ENCODE data around the gene ABHD12.
A peak's percentile ranks its signal among the peaks of the same experiment; 100 is the strongest.

The ABHD12 gene

DNA sequence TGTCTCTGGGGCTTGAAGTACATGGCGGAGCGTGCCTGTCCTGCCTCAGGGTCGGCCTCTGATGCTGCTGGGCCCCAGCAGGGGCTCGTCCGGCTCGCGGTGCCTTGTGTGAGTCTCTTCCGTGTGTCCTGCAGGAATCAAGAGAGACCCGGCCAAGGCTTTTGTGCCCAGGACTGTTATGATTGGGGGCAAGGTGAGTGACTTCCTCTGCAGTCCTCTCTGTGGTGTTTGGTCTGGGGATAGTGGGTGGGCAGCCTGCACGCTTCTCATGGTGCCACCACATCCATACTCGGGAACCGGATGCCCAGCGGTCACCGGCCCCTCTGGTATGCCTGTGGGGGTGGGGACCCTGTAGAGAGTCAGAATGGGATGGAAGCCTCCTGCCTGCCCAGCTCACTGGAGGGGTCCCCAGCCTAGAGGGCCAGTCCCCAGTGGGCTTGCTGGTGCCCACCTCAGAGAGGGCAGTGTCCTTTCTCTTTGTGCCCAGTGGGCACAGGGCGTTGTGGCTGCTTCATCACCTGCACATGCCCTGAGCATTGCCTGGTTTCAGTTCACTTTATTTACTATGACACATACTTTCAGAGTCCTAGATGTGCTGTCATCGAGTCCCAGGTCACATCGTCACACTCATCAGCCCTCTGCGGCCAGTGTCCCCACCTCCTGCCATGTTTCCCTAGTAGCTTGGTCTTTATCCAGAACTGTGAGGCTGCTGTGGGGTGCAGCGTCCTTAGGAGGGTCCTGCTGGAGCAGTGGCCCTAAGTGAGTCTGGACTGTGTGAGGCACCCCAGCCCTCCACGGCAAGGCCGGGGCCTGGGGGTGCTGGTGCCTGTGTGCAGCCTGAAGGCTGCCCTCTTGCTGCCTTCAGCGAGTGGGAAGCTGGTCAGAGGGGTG, 102.1 kb downstream of the ABHD12 start:
- DNase-seq, result no peak

DNA sequence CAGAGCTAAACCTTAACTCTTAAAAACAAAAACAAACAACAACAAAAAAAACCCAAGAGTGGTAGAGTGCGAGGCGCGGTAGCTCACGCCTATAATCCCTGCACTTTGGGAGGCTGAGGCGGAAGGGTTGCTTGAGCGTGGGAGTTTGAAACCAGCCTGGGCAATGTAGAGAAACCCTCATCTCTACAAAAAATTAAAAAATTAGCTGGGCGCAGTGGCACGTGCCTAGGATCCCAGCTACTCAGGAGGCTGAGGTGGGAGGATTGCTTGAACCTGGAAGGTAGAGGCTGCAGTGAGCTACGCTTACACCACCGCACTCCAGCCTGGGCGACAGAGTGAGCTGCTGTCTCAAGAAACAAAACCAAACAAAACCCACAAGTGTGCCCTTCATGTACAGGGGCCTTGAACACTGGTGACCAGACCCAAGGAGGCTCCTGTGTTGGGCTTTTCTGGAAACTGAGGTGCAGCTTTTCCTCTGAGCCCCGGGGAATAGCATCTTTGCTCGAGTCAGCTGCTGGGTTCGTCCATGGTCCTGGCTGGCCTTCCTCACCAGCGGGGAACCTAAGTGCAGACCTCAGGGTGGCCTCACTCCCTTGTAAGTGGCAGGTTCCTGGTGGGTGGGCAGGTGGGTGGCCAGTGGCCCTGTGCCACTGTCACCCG, 102.9 kb downstream of the ABHD12 start:
- DNase-seq, result no peak

DNA sequence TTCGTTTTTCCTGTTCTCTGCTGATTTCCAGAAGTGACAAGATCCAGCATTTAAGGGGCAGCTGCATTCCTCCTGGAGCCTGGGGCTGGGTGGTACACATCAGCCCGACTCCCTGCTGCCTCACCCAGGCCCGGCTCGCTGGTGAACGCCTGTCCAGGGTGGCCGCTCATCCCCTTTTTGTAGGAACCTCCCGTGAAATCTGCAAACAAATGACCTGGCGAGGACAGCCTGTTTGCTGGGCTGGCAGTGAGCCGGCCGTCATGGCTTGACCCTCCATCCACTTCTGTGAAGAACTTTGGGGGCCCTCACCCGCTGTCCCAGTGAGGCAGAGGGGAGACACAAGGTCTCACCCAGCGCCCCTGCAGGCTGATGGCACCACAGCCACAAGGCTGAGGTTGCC, 103.7 kb downstream of the ABHD12 start:
- DNase-seq, result no peak

DNA sequence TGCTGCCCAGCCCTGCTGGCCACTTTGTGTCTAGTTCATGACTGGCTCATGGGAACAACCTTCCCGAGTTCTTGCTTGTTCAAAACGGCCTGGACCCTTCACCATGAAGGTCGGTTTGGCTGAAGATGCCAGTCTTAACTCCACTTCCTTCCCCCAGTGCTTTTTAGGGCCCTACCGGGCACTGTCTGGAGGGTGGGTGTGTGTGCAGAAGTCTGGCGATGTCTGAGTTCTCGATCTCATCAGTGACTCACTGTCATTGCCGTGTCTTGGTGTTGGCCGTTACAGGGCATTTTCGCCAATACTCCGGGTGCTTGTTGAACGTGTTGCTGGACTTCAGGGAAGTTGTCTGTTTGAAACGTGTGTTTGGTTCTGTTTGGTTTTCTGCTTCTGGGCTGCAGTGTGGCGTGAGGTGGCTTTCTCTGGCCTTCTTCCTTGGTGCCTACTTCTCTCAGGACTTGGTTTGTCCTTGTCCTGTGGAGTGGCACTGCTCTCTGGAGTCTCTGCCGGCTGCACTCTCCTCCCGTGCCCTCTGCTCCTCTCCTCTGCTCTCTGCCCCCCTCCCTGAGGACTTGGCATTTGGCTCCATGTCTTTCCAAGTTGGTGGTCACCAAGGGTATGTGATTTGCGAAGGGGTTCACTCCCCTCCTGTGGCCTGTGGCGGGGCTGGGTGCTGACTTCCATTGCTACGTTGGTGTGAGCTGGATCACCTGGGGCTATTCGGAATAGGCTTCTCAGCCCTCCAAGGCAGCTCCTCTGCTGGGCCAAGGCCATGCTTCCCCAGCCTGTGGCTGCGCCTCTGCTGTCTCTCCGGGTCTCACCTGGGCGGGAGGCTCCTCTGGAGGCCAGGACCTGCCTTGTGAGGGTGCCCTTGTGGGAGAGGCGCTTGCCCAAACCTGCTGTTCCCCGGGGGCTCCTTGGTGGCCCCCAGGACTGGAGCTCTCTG, 104.5 kb downstream of the ABHD12 start:
- DNase-seq, result no peak

DNA sequence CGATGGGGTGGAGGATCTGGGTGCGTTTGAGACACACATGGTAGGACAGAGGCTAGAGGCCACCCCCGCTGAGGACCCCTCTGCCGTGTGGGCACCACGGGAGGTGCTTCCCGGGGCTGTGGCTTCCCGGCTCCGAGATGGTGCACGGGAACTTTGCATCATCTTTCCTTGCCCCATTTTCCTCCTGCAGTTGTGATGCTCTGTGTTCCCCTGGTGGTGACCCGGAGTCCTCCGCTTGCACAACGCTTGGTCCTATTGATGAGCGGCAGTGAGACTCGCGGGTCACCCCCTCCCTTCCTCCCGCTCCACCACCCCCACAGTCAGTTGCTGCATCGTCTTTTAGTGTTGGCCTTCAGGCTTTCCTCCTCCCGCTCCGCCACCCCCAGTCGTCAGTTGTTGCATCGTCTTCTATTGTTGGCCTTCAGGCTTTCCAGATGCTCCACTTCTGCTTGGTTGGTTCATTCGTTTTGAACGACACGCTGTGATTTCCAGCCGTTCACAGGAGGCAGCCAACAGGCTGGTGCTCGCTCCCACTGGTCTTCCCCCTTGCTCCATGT, 105.5 kb downstream of the ABHD12 start:
- DNase-seq, result peak; percentile 89

DNA sequence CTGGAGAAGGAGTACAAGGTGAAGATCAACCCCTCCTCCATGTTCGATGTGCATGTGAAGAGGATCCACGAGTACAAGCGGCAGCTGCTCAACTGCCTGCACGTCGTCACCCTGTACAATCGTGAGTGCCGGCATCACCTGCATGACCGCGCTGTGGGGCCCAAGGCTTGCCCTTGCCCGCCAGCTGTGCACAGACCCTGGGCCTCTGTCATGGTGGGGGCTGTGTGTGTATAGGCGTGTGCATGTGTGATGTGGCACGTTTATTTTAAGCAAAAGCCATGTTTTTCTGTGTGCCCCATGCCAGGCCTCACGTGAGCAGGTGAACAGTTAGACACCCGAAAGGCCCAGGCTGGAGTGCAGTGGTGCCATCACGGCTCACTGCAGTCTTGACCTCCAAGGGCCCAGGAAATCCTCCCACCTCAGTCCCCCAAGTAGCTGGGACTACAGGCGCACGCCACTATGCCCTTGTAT, 106.5 kb downstream of the ABHD12 start:
- DNase-seq, result no peak

DNA sequence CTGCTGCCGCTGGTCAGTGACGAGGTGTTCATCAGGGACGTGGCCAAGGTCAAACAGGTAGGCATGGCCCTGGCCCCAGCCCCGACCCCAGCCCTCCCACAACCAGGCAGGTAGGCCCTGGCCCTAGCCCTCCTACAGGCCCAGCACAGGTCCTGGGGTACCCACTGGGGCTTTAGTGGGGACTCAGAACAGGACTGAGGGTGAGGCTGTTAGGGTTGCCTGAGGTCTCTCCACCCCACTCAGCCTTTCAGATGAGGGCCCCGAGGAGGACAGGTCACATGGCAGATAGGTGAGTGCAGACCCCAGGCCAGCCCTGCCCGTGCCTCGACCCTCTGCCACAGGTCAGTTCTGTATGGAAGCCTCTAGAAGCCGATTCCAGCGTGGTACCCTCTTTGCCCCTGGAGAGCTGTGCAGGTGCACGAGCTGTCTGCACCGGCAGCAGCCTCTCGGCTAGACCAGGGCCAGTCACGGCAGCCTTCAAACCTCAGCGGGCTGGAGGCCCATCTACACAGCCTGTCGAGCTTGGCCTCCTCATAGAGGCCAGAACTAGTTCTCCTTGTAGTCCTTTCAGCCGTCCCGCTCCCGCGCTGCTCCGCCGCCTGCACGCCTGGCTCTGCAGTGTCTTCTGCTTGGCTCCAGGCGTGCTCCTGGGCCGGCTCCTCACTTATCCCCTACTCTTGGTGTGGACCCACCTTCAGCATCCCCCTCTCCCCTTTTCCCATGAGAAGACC, 107.2 kb downstream of the ABHD12 start:
- no peak for DNase-seq

DNA sequence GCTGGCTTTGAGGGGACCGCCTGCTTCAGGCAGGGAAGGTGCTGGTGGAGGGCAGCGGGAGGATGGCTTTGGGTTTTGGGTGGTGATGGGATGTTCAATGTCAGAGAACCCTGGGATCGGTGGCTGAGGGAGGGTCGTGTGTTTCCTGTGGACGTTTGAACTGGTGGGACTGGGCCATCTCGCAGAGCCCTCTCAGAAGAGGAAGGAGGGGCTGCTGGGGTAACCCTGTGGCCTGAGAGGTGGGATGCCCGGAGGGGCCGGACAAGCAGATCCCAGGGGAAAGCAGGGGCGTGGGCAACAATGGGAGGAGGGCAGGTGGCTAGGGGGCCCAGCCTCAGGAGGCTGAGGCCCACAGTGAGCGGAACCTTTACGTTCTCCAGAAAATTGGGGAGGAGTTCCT, 107.8 kb downstream of the ABHD12 start:
- DNase-seq, result no peak

DNA sequence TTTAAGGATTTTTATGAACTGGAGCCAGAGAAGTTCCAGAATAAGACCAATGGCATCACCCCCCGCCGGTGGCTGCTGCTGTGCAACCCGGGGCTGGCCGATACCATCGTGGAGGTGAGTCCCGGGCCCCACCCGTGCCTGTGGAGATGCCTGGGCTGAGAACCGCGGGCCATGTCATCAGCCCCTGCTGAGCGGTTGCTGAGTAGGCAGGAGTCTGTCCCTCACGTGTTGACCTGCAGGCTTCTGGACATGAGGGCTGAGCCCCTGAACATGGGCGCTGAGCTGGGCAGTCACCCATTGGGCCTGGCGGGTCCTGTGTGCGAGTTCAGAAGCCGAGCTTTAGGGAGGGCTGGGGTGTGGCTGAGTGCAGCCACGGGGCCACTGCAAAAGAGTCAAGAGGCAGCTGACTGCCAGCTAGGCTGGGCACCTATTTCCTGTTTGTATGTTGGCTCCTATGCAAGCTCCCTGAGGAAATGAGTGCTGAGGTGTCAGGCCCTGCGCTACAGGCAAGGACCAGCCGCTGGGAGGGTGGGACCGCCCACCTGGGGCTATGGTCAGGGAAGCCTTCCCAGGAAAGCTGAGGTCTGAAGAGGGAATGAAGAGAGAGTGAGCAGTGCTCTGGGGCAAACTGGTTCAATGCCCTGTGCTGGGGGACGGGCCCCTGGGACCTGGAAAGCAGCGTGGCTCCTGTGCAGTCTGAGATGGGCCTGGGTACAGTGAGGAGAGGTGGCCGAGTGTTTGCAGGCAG, 108.4 kb downstream of the ABHD12 start:
- no peak for DNase-seq

DNA sequence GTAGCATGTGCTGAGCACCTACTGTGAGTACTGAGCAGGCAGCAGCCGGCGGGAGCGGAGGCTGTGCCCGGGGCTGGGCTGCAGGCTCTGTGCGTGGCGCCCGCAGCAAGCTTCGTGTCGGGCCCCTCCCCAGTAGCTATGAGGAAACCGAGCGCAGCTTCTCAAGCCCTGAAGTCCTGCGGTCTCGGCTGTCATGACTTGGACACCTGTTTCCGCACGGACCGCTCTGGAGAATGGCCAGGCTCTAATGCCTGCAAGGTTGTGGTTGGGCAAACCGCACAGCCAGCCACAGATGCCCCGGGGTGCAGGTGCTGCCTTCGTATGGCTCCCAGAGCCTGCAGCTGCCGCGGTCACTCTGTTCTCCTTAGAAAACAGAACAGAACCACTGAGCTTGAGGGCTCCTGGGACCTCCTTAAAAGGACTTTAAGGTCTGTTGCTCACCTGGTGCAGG, 109.1 kb downstream of the ABHD12 start:
- DNase-seq, result no peak

DNA sequence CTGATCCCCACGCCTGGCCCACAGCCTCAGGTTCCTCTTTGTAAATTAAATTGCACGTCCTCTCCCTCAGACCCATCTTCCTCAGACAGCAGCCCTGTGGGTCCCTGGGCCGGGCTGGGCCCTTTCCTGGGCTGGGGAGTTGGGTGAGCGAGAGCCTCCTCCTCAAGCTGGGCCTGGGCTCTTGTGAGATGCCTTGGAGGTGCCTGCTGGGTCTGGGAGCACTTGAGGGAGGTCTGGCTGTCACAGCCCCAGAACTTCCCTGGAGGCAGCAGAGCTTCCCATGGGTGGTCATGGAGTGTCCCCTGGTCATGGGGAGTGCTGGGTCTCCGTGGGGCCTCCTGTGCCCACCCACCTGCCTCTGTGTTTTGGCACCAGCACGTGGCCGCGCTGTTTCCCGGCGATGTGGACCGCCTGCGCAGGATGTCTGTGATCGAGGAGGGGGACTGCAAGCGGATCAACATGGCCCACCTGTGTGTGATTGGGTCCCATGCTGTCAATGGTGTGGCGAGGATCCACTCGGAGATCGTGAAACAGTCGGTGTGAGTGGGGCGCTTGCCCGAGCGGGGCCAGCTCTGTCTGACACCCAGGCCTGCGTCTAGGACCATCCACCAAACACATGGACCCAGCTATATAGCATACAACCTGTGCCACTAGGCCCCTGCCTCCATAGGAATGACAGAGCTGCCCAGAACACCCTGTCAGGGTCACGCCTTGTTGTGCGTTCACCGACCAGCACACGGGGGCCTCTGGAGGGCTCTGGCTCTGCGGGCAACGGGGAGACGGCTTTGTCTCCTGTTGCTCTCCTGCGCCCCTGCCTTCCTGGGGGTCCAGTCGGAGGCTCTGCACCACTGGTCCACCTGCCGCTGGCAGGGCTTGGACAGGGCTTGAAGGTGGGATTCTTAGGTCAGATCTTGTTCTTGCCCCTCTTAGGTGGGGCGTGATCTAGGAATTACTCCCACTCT, 109.8 kb downstream of the ABHD12 start:
- DNase-seq, result no peak

DNA sequence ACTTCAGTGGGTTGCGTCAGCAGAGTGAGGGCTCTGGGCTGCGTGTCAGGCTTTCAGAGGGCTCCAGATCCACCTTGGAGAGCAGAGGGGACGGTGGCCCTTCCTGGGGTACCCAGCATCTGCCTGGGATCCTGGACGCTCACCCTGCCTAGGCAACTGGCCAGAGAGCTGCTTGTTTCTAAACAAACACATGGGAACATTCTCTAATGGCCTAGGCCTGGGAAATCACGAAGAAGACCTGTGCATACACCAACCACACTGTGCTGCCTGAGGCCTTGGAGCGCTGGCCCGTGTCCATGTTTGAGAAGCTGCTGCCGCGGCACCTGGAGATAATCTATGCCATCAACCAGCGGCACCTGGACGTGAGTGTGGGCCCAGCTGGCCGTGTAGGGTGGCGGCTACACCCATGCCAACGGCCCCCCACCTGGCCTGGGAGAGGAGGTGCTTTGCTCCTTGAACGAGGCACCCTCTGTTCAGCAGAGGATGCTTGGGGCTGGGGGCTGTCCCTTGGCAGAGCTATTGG, 110.5 kb downstream of the ABHD12 start:
- DNase-seq, result no peak

DNA sequence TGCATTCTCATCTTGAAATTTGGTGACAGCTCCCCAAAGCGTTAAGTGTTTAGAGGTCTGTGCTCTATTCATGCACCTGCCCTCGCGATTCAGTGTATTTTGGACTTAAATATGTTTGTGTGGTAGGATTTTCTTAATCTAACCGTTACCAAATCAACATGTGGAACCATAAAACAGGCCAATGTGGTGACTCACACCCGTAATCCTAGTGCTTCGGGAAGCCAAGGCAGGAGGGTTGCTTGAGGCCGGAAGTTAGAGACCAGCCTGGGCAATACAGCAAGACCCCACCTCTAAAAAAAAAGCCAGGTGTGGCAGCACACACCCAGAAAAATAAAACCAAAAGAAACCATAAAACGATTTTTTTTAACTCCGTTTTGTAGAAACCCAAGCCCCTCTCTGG, 111.2 kb downstream of the ABHD12 start:
- DNase-seq, result no peak

DNA sequence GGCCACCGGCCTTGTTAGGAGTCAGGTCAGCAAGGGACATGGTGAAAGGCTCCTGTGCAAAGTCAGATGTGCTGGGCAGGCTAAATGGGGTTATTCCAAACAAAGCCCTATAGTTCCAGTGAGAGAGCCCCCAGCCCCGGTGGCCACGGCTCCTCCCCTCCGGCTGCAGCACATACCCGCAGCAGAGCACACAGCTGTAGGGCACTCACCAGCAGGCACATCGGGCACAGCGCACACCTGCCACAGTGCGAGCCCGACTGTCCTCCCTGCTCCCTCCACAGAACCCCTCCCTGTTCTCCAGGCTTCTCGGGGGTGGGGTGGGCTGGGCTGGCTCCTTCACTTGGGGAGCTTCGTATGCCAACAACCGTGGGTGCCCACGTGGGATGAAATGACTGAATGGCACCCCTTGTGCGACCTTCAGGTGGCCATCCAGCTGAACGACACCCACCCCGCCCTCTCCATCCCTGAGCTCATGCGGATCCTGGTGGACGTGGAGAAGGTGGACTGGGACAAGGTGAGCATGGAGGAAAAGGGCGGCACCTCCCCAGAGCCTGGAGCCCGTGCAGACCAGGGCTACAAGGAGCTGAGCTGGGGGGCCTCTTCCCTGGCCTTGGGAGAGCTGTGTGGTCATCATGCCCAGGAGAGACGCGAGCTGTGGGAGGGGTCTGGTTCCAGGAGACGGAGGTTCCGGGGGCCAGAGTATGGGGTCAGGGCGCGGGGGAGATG, 111.8 kb downstream of the ABHD12 start:
- no peak for DNase-seq

DNA sequence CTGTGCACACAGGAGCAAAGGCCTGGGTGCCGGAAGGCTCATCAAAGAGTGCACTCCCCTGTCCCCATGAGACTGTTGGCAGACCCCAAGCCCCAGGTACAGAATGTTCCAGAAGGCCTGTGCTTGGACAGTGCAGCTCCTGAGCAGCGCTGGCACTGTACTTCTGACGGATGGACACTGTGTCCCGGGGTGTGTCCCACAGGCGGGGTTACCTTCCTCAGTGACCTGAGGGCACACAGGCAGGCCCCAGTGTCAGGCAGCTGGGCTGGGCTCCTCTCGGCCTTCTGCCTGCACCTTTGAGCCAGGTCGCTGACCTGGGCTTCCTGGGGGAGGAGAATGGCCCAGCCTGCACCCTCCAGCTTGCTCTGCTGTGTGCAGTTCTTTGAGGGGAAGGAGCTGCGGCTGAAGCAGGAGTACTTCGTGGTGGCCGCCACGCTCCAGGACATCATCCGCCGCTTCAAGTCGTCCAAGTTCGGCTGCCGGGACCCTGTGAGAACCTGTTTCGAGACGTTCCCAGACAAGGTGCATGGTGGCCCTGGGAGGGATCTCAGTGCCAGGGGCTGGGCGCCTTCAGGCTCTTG, 112.6 kb downstream of the ABHD12 start:
- no peak for DNase-seq

DNA sequence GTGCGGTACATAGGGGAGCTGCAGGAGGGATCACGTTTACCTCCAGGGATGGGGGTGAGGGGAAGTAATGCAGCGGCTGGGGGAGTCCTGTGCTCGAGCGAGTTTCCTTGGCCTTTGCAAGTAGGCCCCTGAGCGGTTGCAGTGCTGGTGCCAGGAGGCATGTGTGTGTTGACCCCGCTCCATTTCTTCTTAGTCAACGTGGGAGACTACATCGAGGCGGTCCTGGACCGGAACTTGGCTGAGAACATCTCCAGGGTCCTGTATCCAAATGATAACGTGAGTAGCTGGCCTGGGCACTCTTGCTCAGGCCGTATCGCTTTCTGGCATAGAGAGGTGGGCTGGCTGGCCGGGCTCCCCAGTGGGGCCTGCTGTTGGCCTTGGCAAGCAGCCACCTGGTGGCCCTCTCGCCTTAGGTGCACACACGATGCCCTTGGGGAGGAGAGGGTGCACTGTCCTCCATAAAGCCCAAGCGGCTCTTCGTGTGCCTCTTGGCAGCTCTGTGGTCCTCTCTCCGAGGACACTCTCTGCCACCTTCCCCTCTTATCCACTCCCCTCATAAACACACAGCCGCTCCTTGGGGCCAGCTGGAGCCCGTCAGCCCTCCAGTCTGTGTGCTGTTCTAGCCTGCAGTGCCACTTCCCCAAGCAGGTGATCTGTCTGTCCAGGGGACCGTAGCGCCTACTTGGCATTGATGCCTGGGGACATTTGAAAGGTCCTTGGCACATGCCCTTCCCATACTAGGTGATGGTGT, 113.4 kb downstream of the ABHD12 start:
- DNase-seq, result no peak

DNA sequence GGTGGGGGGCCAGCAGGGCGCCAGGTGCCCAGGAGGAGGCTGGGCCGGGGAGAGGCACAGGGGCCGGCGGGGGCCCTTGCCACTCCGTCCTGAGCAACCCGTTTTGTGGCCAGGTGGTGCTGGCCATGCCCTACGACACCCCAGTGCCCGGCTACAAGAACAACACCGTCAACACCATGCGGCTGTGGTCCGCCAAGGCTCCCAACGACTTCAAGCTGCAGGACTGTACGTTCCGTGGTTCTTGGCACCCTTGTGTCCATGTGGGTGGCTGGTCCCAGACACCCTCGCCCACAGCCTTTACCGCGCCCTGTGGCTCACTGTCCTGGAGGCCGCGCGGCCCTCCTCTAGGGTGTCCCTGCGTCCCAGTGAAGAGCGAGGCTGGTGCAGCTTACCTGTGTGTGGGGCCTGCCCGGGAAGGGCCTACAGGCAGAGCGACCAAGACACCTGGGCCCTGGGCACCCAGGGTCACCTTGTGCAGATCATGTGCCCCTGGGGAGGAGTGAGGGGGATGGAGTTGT, 114.0 kb downstream of the ABHD12 start:
- no peak for DNase-seq

Measured in retina (tissue), 1 donor.